ENCODE data around the gene GALNT2. TPM values are rescaled to one million over a fixed set of nuclear protein-coding genes. Genes with fewer than 3 reads are reported as not detected.

GALNT2 gene
- total RNA-seq, 1 experiment from 2014 or later: 62.2 TPM

DNA sequence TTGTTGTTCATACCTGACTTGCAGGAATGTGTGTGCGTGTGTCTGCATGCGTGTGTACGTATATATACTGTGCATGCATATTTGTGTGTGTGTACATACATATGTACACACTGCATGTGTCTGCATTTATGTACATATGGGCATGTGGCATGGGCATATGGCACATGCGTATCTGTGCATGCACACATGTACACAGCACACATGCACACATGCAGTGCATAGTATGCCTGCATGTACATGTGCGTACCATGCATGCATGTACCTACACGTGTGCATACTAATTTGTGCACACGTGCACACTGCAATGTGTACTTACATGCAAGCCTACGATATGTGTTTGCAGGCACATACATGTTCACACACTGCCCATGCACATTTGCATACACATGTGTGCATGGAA is 43.9 kb downstream of the GALNT2 start:
- BruUV-seq (replicated peaks): no TSS peak
- H3K4me1 ChIP-seq: peaks cover 27% of the 10 kb centered on the region
- Mint-ChIP-seq H3K4me1 (ENCODE audit: low read depth, unreplicated experiment) (peaks cover 22% of the 10 kb centered on the region), H3K27ac (ENCODE audit: unreplicated experiment) (no peak overlapping the region), H3K4me3 (ENCODE audit: unreplicated experiment) (no peak overlapping the region), H3K36me3 (ENCODE audit: insufficient read depth, unreplicated experiment) (no peaks in the 10 kb centered on the region), H3K9me3 (ENCODE audit: unreplicated experiment) (no peaks in the 10 kb centered on the region), H3K27me3 (ENCODE audit: insufficient read depth, unreplicated experiment) (no peaks in the 10 kb centered on the region)
- TF ChIP-seq, protein P1, sequence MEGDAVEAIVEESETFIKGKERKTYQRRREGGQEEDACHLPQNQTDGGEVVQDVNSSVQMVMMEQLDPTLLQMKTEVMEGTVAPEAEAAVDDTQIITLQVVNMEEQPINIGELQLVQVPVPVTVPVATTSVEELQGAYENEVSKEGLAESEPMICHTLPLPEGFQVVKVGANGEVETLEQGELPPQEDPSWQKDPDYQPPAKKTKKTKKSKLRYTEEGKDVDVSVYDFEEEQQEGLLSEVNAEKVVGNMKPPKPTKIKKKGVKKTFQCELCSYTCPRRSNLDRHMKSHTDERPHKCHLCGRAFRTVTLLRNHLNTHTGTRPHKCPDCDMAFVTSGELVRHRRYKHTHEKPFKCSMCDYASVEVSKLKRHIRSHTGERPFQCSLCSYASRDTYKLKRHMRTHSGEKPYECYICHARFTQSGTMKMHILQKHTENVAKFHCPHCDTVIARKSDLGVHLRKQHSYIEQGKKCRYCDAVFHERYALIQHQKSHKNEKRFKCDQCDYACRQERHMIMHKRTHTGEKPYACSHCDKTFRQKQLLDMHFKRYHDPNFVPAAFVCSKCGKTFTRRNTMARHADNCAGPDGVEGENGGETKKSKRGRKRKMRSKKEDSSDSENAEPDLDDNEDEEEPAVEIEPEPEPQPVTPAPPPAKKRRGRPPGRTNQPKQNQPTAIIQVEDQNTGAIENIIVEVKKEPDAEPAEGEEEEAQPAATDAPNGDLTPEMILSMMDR (IDR thresholded peaks at IDR 0.05; ENCODE audit: insufficient read depth in 1 of 2, low read depth in 1 of 2, low read length in 1 of 2, severe bottlenecking in 1 of 2, unreplicated experiment in 1 of 2): no peak
- no peaks in the 10 kb centered on the region for H3K27me3 ChIP-seq (replicated peaks; ENCODE audit: control insufficient read depth, insufficient read depth, low read length)
- intact Hi-C loops (cut with micrococcal nuclease; ENCODE audit: unreplicated experiment): no loop called here
- DNase-seq: no peak
- no peaks in the 10 kb centered on the region for H3K36me3 ChIP-seq (ENCODE audit: control insufficient read depth, insufficient read depth, low read length)
- no peak overlapping the region for H3K4me3 ChIP-seq (ENCODE audit: low read depth, low read length)
- no peaks in the 10 kb centered on the region for H3K9me3 ChIP-seq
- CTCF ChIA-PET: no interaction called here
- POLR2A ChIA-PET: no interaction called here

DNA sequence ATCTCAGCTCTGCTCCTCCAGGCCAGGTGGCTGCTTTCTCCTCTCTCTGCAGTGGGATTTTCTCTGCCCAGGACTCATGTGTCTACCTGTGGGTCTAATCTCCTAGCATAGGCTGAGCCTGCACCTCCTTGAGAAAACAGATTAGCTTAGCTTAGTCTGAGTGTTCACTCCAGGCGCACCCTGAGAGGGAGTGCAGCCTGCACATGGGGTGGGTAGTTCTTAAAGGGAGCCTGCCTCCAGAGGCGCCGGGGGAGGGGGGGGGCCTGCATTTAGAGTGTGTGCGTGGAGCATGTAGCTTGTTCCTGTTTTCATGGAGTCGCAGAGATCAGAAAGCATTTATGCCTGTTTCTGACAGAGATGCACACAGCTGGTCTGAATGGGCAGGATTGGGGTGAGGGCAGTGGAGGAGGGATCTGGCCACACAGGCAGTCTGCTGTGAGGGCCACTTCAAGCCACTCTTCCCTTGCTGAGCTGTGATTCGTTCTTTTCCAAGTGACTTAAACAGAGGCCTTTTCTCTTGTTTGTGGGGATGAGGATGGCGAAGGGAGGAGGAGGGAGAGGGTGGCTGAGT is 45.2 kb downstream of the GALNT2 start:
- no TSS peak for BruUV-seq (replicated peaks)
- ChIA-PET CTCF (no interaction called here), POLR2A (no interaction called here)
- H3K4me3 ChIP-seq (ENCODE audit: low read depth, low read length): no peak overlapping the region
- no peaks in the 10 kb centered on the region for H3K9me3 ChIP-seq
- no peak for DNase-seq
- Mint-ChIP-seq H3K4me1 (ENCODE audit: low read depth, unreplicated experiment) (peaks cover 19% of the 10 kb centered on the region), H3K27ac (ENCODE audit: unreplicated experiment) (peak overlapping the region; percentile 27), H3K4me3 (ENCODE audit: unreplicated experiment) (no peak overlapping the region), H3K27me3 (ENCODE audit: insufficient read depth, unreplicated experiment) (no peaks in the 10 kb centered on the region), H3K9me3 (ENCODE audit: unreplicated experiment) (no peaks in the 10 kb centered on the region), H3K36me3 (ENCODE audit: insufficient read depth, unreplicated experiment) (no peaks in the 10 kb centered on the region)
- TF ChIP-seq, protein P1 (IDR thresholded peaks at IDR 0.05; ENCODE audit: insufficient read depth in 1 of 2, low read depth in 1 of 2, low read length in 1 of 2, severe bottlenecking in 1 of 2, unreplicated experiment in 1 of 2): no peak
- H3K36me3 ChIP-seq (ENCODE audit: control insufficient read depth, insufficient read depth, low read length): no peaks in the 10 kb centered on the region
- H3K27me3 ChIP-seq (replicated peaks; ENCODE audit: control insufficient read depth, insufficient read depth, low read length): no peaks in the 10 kb centered on the region
- peaks cover 14% of the 10 kb centered on the region for H3K4me1 ChIP-seq
- intact Hi-C loops (cut with micrococcal nuclease; ENCODE audit: unreplicated experiment): no loop called here

DNA sequence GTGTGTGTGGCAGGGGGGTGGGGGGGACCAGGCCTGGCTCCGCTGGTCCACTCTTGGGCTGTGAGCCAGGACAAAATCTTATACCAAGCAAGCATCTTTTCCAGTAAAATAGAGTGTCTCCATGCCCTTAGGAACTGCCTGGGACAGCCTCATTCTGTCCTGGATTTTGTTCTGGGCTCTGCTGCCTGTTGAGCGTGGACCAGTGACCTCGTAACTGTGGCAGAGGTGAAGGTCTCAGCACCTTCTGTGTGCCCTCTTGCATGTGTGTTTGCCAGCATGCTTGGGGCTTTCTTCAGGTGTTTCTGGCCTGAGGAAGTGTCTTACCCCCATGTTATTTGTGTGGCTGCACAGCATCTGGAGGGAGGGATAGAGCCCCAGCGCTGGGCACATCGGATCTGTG is 45.7 kb downstream of the GALNT2 start:
- H3K36me3 Mint-ChIP-seq (ENCODE audit: insufficient read depth, unreplicated experiment): no peaks in the 10 kb centered on the region
- peaks cover 14% of the 10 kb centered on the region for H3K4me1 Mint-ChIP-seq (ENCODE audit: low read depth, unreplicated experiment)
- no peak for DNase-seq
- TF ChIP-seq, protein P1 (IDR thresholded peaks at IDR 0.05; ENCODE audit: insufficient read depth in 1 of 2, low read depth in 1 of 2, low read length in 1 of 2, severe bottlenecking in 1 of 2, unreplicated experiment in 1 of 2): no peak
- no peak overlapping the region for H3K27ac Mint-ChIP-seq (ENCODE audit: unreplicated experiment)
- no peaks in the 10 kb centered on the region for H3K9me3 Mint-ChIP-seq (ENCODE audit: unreplicated experiment)
- Histone ChIP-seq H3K4me1 (peaks cover 14% of the 10 kb centered on the region), H3K27me3 (replicated peaks; ENCODE audit: control insufficient read depth, insufficient read depth, low read length) (no peaks in the 10 kb centered on the region), H3K9me3 (no peaks in the 10 kb centered on the region), H3K36me3 (ENCODE audit: control insufficient read depth, insufficient read depth, low read length) (no peaks in the 10 kb centered on the region), H3K4me3 (ENCODE audit: low read depth, low read length) (no peak overlapping the region)
- no peaks in the 10 kb centered on the region for H3K27me3 Mint-ChIP-seq (ENCODE audit: insufficient read depth, unreplicated experiment)
- BruUV-seq (replicated peaks): no TSS peak
- ChIA-PET POLR2A (no interaction called here), CTCF (no interaction called here)
- intact Hi-C loops (cut with micrococcal nuclease; ENCODE audit: unreplicated experiment): no loop called here
- no peak overlapping the region for H3K4me3 Mint-ChIP-seq (ENCODE audit: unreplicated experiment)
